ENCODE measurements around the gene L3MBTL4. TPM values are rescaled to one million over a fixed set of nuclear protein-coding genes. Genes with fewer than 3 reads are reported as not detected.

L3MBTL4 gene
- polyA plus RNA-seq, 1 of the 3 experiments (the other 2 are of a cell fraction): 0.02 TPM

- DNase-seq: no peak
- Histone ChIP-seq H3K4me2 (no peak overlapping the region), H3K27ac (ENCODE audit: low read depth in 2 of 2, low read length in 1 of 2) (no peak overlapping the region), H3K4me3 (ENCODE audit: low read depth in 2 of 2, low read length in 1 of 2) (no peak overlapping the region), H3K9ac (no peak overlapping the region), H3K79me2 (ENCODE audit: insufficient read depth) (no peaks in the 10 kb centered on the region), H4K20me1 (ENCODE audit: insufficient read depth) (no peaks in the 10 kb centered on the region), H3K36me3 (replicated peaks in 1 of 2; ENCODE audit: control insufficient read depth in 1 of 2, insufficient read depth in 2 of 2, low read length in 1 of 2) (no peaks in the 10 kb centered on the region), H3K9me2 (no peaks in the 10 kb centered on the region), H3F3A (replicated peaks; ENCODE audit: insufficient read depth) (no peaks in the 10 kb centered on the region), H3K4me1 (ENCODE audit: control insufficient read depth in 1 of 2, insufficient read depth in 2 of 2, low read depth in 1 of 2, low read length in 1 of 2) (peaks cover 0 to 2% of the 10 kb centered on the region in 2 experiments; a peak in 1 of 4 replicates), H2AFZ (ENCODE audit: low read depth) (no peak overlapping the region), H3K27me3 (ENCODE audit: insufficient read depth) (no peaks in the 10 kb centered on the region), H3K9me3 (no peaks in the 10 kb centered on the region)
- WGBS (ENCODE audit: low lambda C conversion rate): 44% methylated on average over 5 of the region's 5 CpGs
- TF ChIP-seq NFIC (IDR thresholded peaks at IDR 0.05; ENCODE audit: borderline replicate concordance) (no peak), ELF1 (IDR thresholded peaks at IDR 0.05) (no peak), RXRA (IDR thresholded peaks at IDR 0.05; ENCODE audit: borderline replicate concordance, low read depth) (no peak), MAX (IDR thresholded peaks at IDR 0.05; ENCODE audit: low read depth) (no peak), RAD21 (IDR thresholded peaks at IDR 0.05; ENCODE audit: low read length) (no peak), FOSL2 (IDR thresholded peaks at IDR 0.05; ENCODE audit: borderline replicate concordance, low read depth) (no peak), RFX5 (IDR thresholded peaks at IDR 0.05; ENCODE audit: low read length) (no peak), JUND (IDR thresholded peaks at IDR 0.05) (no peak), FOXJ3 (CRISPR knock-in tag; IDR thresholded peaks at IDR 0.05) (no peak), TEAD4 (IDR thresholded peaks at IDR 0.05; ENCODE audit: borderline replicate concordance, insufficient read depth) (no peak), MXI1 (IDR thresholded peaks at IDR 0.05; ENCODE audit: low read depth, low read length) (no peak), USF1 (IDR thresholded peaks at IDR 0.05; ENCODE audit: borderline replicate concordance, low read depth) (no peak), FOXM1 (IDR thresholded peaks at IDR 0.05; ENCODE audit: low read depth) (no peak), TCF12 (IDR thresholded peaks at IDR 0.05) (no peak), CHD2 (IDR thresholded peaks at IDR 0.05; ENCODE audit: low read length, partially characterized antibody) (no peak), PBX3 (IDR thresholded peaks at IDR 0.05) (no peak), POLR2AphosphoS5 (IDR thresholded peaks at IDR 0.05; ENCODE audit: low read depth, low read length) (no peak)
- POLR2A ChIA-PET: no interaction called here
- CTCF ChIA-PET: interaction anchor here (1.2 kb wide), 1 partner anchor 514 kb away, joined by 3 read pairs; no protein-coding TSS in a partner anchor
Measured at GRCh38 chr18:6404834-6405233, 9.9 kb downstream of the L3MBTL4 start.

DNA sequence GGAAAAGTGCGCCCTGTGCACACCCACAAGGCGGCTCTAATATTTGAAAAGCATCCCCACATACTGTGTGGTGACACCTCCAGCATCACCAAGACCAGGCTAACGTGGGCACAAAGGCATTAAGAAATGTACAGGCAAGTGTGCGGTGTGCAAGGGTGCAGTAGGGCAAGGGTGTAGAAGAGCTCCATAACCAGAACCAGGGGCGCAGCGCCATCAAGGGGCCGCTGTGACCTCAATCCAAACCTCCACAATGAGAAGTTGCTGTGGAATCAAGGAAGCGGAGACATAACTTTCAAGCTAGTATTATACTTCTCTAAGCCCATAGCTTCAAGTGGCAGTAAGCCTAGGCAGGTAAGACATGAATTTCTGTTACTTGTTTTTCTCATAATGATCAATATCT lies 13.0 kb downstream of the L3MBTL4 start:
- H3K79me2 ChIP-seq (ENCODE audit: insufficient read depth): no peaks in the 10 kb centered on the region
- H3K4me2 ChIP-seq: no peak overlapping the region
- no peaks in the 10 kb centered on the region for H3K27me3 ChIP-seq (ENCODE audit: insufficient read depth)
- H3K9ac ChIP-seq: no peak overlapping the region
- H3K27ac ChIP-seq (ENCODE audit: low read depth in 2 of 2, low read length in 1 of 2): no peak overlapping the region
- 66% methylated on average over 8 of the region's 8 CpGs for WGBS (ENCODE audit: low lambda C conversion rate)
- H3K9me3 ChIP-seq: no peaks in the 10 kb centered on the region
- no peak overlapping the region for H3K4me3 ChIP-seq (ENCODE audit: low read depth in 2 of 2, low read length in 1 of 2)
- CTCF ChIA-PET: interaction anchor here (0.6 to 1.2 kb wide), 5 partner anchors 11 to 430 kb away, joined by 3 to 4 read pairs (median 3); partner anchors contain the start of gene L3MBTL4
- POLR2A ChIA-PET: no interaction called here
- no peak for DNase-seq
- no peaks in the 10 kb centered on the region for H4K20me1 ChIP-seq (ENCODE audit: insufficient read depth)
- TF ChIP-seq NRF1 (IDR thresholded peaks at IDR 0.05; ENCODE audit: low read depth, low read length) (no peak), RAD21 (IDR thresholded peaks at IDR 0.05; ENCODE audit: low read length) (peak; percentile 42; the same call in 1 of the 2 replicates)
- no peaks in the 10 kb centered on the region for H3F3A ChIP-seq (replicated peaks; ENCODE audit: insufficient read depth)
- peaks cover 0 to 2% of the 10 kb centered on the region in 2 experiments; a peak in 1 of 4 replicates for H3K4me1 ChIP-seq (ENCODE audit: control insufficient read depth in 1 of 2, insufficient read depth in 2 of 2, low read depth in 1 of 2, low read length in 1 of 2)
- no peak overlapping the region for H2AFZ ChIP-seq (ENCODE audit: low read depth)
- no peaks in the 10 kb centered on the region for H3K36me3 ChIP-seq (replicated peaks in 1 of 2; ENCODE audit: control insufficient read depth in 1 of 2, insufficient read depth in 2 of 2, low read length in 1 of 2)
- H3K9me2 ChIP-seq: no peaks in the 10 kb centered on the region

Data from SK-N-SH (cell line).